MCF 10A (cell line): ENCODE results near the gene TMEM87B. TPM values are rescaled to one million over a fixed set of nuclear protein-coding genes. Genes with fewer than 3 reads are reported as not detected.

Experiments
- BruUV-seq: library from RNA; stranded (reverse); fragments of 400-500 nt; replicated peaks from 2 replicates; lab custom pipeline; 2021; lab: Mats Ljungman, UMichigan
- CTCF ChIA-PET: fragments of 300-600 bp; sonication (Branson Sonifier 250); formaldehyde crosslinking; extraction: SDS; loops from one replicate; lab custom pipeline; 2021; ENCODE audit warnings: antibody characterized with exemption, inconsistent platforms; lab: Yijun Ruan, JAX
- POLR2A ChIA-PET: fragments of 300-600, 350-650 bp; sonication (Branson Sonifier 250); formaldehyde crosslinking; extraction: SDS; loops from one replicate; lab custom pipeline; 2020; ENCODE audit warnings: antibody characterized with exemption, inconsistent platforms; lab: Yijun Ruan, JAX
- DNase-seq: peaks from one replicate; pipeline ENCODE4 v3.0.0-alpha.2; 2018; ENCODE audit not compliant: unreplicated experiment
- H3K27ac Mint-ChIP-seq: one replicate; pipeline ENCODE4 v1.8.0; 2022; ENCODE audit warnings: mild to moderate bottlenecking, low read depth, mixed read lengths; ENCODE audit not compliant: unreplicated experiment
- H3K27me3 Mint-ChIP-seq: one replicate; pipeline ENCODE4 v1.8.0; 2022; ENCODE audit warnings: mixed read lengths; ENCODE audit not compliant: insufficient read depth, unreplicated experiment
- H3K36me3 Mint-ChIP-seq: one replicate; pipeline ENCODE4 v1.8.0; 2022; ENCODE audit warnings: mild to moderate bottlenecking, moderate library complexity, mixed read lengths; ENCODE audit not compliant: insufficient read depth, unreplicated experiment
- H3K4me1 Mint-ChIP-seq: one replicate; pipeline ENCODE4 v1.8.0; 2022; ENCODE audit warnings: mixed read lengths; ENCODE audit not compliant: insufficient read depth, unreplicated experiment
- H3K4me3 Mint-ChIP-seq: one replicate; pipeline ENCODE4 v1.8.0; 2022; ENCODE audit warnings: mild to moderate bottlenecking, moderate library complexity, mixed read lengths; ENCODE audit not compliant: unreplicated experiment
- H3K9me3 Mint-ChIP-seq: one replicate; pipeline ENCODE4 v1.8.0; 2022; ENCODE audit warnings: mixed read lengths; ENCODE audit not compliant: unreplicated experiment
- CTCF ChIP-seq: fragments of 200-600 bp; IDR thresholded peaks from one replicate; pipeline ENCODE4 v1.8.0; 2022; ENCODE audit warnings: antibody characterized with exemption, mild to moderate bottlenecking; ENCODE audit not compliant: unreplicated experiment
- intact Hi-C: fragments of 100-400 bp; cut with micrococcal nuclease; formaldehyde crosslinking; loops from 2 replicates; pipeline ENCODE4 v1.14.1; 2022
- total RNA-seq: library from RNA; stranded (reverse); gene quantifications from 2 replicates; pipeline ENCODE4 v1.2.3, GENCODE V29; 2022

TMEM87B gene
- total RNA-seq, 1 experiment from 2014 or later = 29.1 TPM

- Mint-ChIP-seq H3K4me3 (no peak overlapping the region), H3K9me3 (peaks cover 18% of the 10 kb centered on the region), H3K27ac (no peak overlapping the region), H3K36me3 (peaks cover 62% of the 10 kb centered on the region), H3K4me1 (peaks cover 8% of the 10 kb centered on the region), H3K27me3 (no peaks in the 10 kb centered on the region)
- TF ChIP-seq CTCF = no peak
- intact Hi-C loops = no loop called here
- no peak for DNase-seq
- CTCF ChIA-PET = interaction anchor here (0.6 to 0.7 kb wide), 2 partner anchors 511 to 689 kb away, joined by 3 read pairs; partner anchors contain the start of gene CHCHD5
- POLR2A ChIA-PET = interaction anchor here (0.5 to 1.0 kb wide), 2 partner anchors 19 to 409 kb away, joined by 3 read pairs; no protein-coding TSS in a partner anchor
- BruUV-seq = no TSS peak
Measured at GRCh38 chr2:112073875-112074274, 18.8 kb downstream of the TMEM87B start.

GRCh38 chr2:112074506-112074905 is 19.4 kb downstream of the TMEM87B start:
- peaks cover 8% of the 10 kb centered on the region for H3K4me1 Mint-ChIP-seq
- intact Hi-C loops = no loop called here
- CTCF ChIA-PET = interaction anchor here (0.7 kb wide), 1 partner anchor 689 kb away, joined by 3 read pairs; no protein-coding TSS in a partner anchor
- no peaks in the 10 kb centered on the region for H3K27me3 Mint-ChIP-seq
- no peak overlapping the region for H3K27ac Mint-ChIP-seq
- peaks cover 55% of the 10 kb centered on the region for H3K36me3 Mint-ChIP-seq
- DNase-seq = no peak
- H3K9me3 Mint-ChIP-seq = peaks cover 12% of the 10 kb centered on the region
- POLR2A ChIA-PET = interaction anchor here (0.5 to 1.0 kb wide), 3 partner anchors 20 to 408 kb away, joined by 3 to 4 read pairs (median 3); no protein-coding TSS in a partner anchor
- BruUV-seq = no TSS peak
- no peak overlapping the region for H3K4me3 Mint-ChIP-seq
- TF ChIP-seq CTCF = no peak

- DNase-seq = no peak
- peaks cover 11% of the 10 kb centered on the region for H3K9me3 Mint-ChIP-seq
- H3K36me3 Mint-ChIP-seq = peaks cover 51% of the 10 kb centered on the region
- no peak for TF ChIP-seq CTCF
- no TSS peak for BruUV-seq
- H3K27ac Mint-ChIP-seq = no peak overlapping the region
- H3K27me3 Mint-ChIP-seq = no peaks in the 10 kb centered on the region
- CTCF ChIA-PET = no interaction called here
- POLR2A ChIA-PET = interaction anchor here (0.7 kb wide), 1 partner anchor 20 kb away, joined by 6 read pairs; the partner anchor contains the start of gene TMEM87B
- no peak overlapping the region for H3K4me3 Mint-ChIP-seq
- H3K4me1 Mint-ChIP-seq = peaks cover 8% of the 10 kb centered on the region
- intact Hi-C loops = no loop called here
Measured at GRCh38 chr2:112075490-112076260, 20.6 kb downstream of the TMEM87B start.

GRCh38 chr2:112077814-112078213 is 22.7 kb downstream of the TMEM87B start:
- Mint-ChIP-seq H3K27ac (no peak overlapping the region), H3K36me3 (peaks cover 45% of the 10 kb centered on the region), H3K9me3 (peaks cover 11% of the 10 kb centered on the region), H3K4me3 (no peak overlapping the region), H3K27me3 (no peaks in the 10 kb centered on the region), H3K4me1 (peaks cover 8% of the 10 kb centered on the region)
- BruUV-seq = no TSS peak
- intact Hi-C loops = no loop called here
- TF ChIP-seq CTCF = no peak
- POLR2A ChIA-PET = no interaction called here
- no peak for DNase-seq
- CTCF ChIA-PET = no interaction called here
